Gastrocnemius medialis (tissue), 4 donors: ENCODE data around the gene ZNF687. TPM values are rescaled to one million over a fixed set of nuclear protein-coding genes. Genes with fewer than 3 reads are reported as not detected.
A peak's percentile ranks its signal among the peaks of the same experiment; 100 is the strongest.

Experiments used
- ATAC-seq, 2 donors: fragments of 150-250 bp; one replicate each; pipeline ENCODE4 v1.9.1; 2016
- DNase-seq, 2 donors: peaks; one replicate each; pipeline ENCODE4 v3.0.0-alpha.2; 2019
- H3K27ac ChIP-seq, 4 donors: fragments of 200-600 bp; sonication (generic); 1 replicate in 1 of 4; 2 replicates in 3 of 4; pipeline ENCODE4 v1.5.1; 2016 to 2018; ENCODE audit warnings: mild to moderate bottlenecking in 2 of 4, moderate library complexity in 1 of 4
- H3K27me3 ChIP-seq, 3 donors: fragments of 200-600 bp; sonication (generic) in 2 of 3; 1 replicate in 1 of 3; 2 replicates in 2 of 3; pipeline versions ENCODE4 v1.5.1 to v1.6.0; 2016 to 2019; ENCODE audit warnings: mild to moderate bottlenecking in 1 of 3, moderate library complexity in 1 of 3
- H3K36me3 ChIP-seq, 2 donors: fragments of 200-600 bp; sonication (generic) in 1 of 2; one replicate each; pipeline ENCODE4 v1.5.1; 2017 to 2018
- H3K4me1 ChIP-seq, 2 donors: fragments of 200-600 bp; sonication (generic) in 1 of 2; one replicate each; pipeline ENCODE4 v1.5.1; 2016 to 2017; ENCODE audit warnings: mild to moderate bottlenecking in 2 of 2
- H3K4me3 ChIP-seq, 4 donors: fragments of 200-600 bp; sonication (generic) in 3 of 4; 1 replicate in 1 of 4; 2 replicates in 3 of 4; pipeline ENCODE4 v1.5.1; 2016 to 2019; ENCODE audit warnings: mild to moderate bottlenecking in 2 of 4
- H3K9me3 ChIP-seq, 3 donors: fragments of 200-600 bp; sonication (generic) in 2 of 3; 1 replicate in 1 of 3; 2 replicates in 2 of 3; pipeline ENCODE4 v1.5.1; 2016 to 2019
- POLR2A ChIP-seq, 2 donors: fragments of 450-650 bp; IDR thresholded peaks; one replicate each; pipeline ENCODE4 v1.6.1; 2017; ENCODE audit warnings: antibody characterized with exemption in 2 of 2, mild to moderate bottlenecking in 2 of 2, moderate library complexity in 2 of 2
- in situ Hi-C, 4 donors: fragments of 200-750 bp; cut with MboI; loops; one replicate each; pipeline versions ENCODE4 v1.15.0 to v1.8.0; 2017; ENCODE audit warnings: low sequenced_read_pairs in 4 of 4
- intact Hi-C: fragments of 100-400 bp; cut with DNase I; formaldehyde crosslinking; loops from one replicate; pipeline ENCODE4 v1.15.1; 2023; ENCODE audit warnings: low total_unique reads
- total RNA-seq, 4 donors: library from RNA; depleted of rRNA; stranded (reverse); fragments of >200 nt; gene quantifications; one replicate each; pipeline versions ENCODE4 v1.1.0 to v1.2.3, GENCODE V29; 2016
- TF ChIP-seq, protein P1 (sequence below), 5 experiments: fragments of 450-650 bp in 3 of 5; fragments of 200-600 bp in 2 of 5; sonication (generic) in 2 of 5; IDR thresholded peaks in 4 of 5; conservative IDR thresholded peaks in 1 of 5; 1 replicate in 4 of 5; 2 replicates in 1 of 5; pipeline ENCODE4 v1.5.1; 2016 to 2019; ENCODE audit warnings: antibody characterized with exemption in 5 of 5, mild to moderate bottlenecking in 3 of 5, moderate library complexity in 3 of 5

ZNF687 gene
- total RNA-seq, 4 donors from 2014 or later = 11.9 to 19.6 (median 16.6) TPM

DNA sequence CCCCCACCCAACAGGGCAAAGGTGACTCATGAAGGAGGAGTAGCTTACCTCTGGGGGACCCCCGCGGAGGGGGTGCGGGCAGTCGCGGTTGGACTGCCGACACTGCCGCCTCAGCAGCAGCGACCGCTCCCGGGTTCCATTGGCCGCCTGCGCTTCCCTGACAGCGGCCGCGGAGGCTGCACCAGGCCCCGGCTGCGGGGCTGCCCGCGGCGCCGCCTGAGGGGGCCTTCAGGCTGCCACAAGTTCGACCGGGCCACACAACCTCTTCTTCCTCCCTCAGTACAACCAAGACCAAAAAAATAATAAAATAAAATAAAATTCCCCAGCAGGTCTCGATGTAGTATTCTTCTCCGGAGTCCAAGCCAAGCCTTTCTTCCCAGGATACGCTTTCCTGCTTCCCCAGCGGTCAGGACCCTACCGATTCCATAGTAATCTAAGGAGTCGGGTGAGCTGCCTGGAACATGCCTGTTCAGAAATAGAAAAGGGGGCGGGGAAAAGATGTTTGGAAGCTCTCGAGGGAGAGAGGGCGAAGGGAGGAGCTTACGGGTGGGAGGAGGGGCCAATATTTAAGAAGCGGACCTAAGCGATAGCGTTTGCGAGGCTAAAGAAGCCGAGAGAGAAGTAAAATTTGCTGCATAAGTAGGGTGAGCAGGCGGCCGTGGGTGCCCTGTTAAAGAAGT lies 45.3 kb downstream of the ZNF687 start, which contains the start of gene PI4KB:
Gene PI4KB, minus strand, starts transcription at position 194 of the 680 bp plus-strand sequence. CDS start 10,935 bp downstream, outside the sequence.
- TF ChIP-seq, protein P1, sequence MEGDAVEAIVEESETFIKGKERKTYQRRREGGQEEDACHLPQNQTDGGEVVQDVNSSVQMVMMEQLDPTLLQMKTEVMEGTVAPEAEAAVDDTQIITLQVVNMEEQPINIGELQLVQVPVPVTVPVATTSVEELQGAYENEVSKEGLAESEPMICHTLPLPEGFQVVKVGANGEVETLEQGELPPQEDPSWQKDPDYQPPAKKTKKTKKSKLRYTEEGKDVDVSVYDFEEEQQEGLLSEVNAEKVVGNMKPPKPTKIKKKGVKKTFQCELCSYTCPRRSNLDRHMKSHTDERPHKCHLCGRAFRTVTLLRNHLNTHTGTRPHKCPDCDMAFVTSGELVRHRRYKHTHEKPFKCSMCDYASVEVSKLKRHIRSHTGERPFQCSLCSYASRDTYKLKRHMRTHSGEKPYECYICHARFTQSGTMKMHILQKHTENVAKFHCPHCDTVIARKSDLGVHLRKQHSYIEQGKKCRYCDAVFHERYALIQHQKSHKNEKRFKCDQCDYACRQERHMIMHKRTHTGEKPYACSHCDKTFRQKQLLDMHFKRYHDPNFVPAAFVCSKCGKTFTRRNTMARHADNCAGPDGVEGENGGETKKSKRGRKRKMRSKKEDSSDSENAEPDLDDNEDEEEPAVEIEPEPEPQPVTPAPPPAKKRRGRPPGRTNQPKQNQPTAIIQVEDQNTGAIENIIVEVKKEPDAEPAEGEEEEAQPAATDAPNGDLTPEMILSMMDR (IDR thresholded peaks at IDR 0.05 in 4 of 5, conservative IDR thresholded peaks at IDR 0.05 in 1 of 5) = peak in 2 of 5 experiments; percentile 16 to 17
- TF ChIP-seq POLR2A (IDR thresholded peaks at IDR 0.05) = peak; percentile 70 to 91
- H3K9me3 ChIP-seq = no peaks in the 10 kb centered on the region
- H3K27me3 ChIP-seq = no peaks in the 10 kb centered on the region
- DNase-seq (peak; percentile 92 to 95), ATAC-seq (peak; percentile 98)
- H3K4me3 ChIP-seq = peak within 1 kb of the TSS; percentile 71 to 97 (median 78)
- H3K4me1 ChIP-seq = peaks cover 32 to 40% of the 10 kb centered on the region in 2 donors
- peak within 1 kb of the TSS; percentile 92 to 96 (median 94) for H3K27ac ChIP-seq
- H3K36me3 ChIP-seq = peaks cover 0 to 35% of the 10 kb centered on the region in 2 donors
- intact Hi-C loops (loop anchor here (1.0 to 5.0 kb wide), 5 partner anchors 16 to 130 kb away; partner anchors contain the start of genes PIP5K1A, PSMB4 and PSMD4), in situ Hi-C loops (no loop called here)

DNA sequence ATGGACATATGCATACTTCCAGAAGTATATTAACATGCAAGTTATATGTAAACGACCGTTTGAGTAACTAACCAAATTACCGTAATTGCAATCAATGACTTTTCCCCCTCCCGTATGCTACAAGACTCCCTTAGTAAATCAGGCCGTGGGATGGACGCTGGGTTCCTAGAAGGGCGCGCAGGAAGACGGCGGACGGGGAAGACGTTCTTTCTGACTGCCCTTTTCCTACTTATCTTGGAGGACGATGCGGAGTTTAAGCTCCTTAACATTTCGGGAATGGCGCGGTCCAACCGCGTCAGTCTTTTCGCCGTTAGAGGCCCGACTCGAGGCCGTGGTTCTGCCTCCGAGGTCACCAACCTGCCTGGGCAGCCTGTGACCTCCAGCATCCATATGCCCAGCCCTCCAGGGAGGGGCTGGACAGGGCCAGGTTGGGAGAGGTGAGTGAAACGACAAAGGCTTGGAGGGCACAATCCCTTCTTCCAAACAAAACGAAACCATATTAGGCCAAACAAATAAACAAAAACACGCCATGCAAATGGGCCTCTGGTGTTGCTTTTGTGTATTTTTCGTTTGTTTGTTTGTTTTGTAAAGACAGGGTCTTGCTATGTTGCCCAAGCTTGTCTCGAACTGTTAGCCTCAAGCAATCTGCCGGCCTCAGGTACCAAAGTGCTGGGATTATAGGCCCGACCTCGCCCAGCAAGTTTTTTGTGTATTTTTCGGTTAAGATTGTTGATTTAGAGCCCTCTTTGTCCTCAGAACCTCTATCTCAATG lies 46.0 kb downstream of the ZNF687 start:
- Histone ChIP-seq H3K36me3 (peaks cover 0 to 28% of the 10 kb centered on the region in 2 donors), H3K27me3 (no peaks in the 10 kb centered on the region), H3K27ac (peak overlapping the region; percentile 92 to 96 (median 94)), H3K4me1 (peaks cover 32 to 35% of the 10 kb centered on the region in 2 donors), H3K9me3 (no peaks in the 10 kb centered on the region), H3K4me3 (peak overlapping the region; percentile 71 to 97 (median 78))
- no peak for TF ChIP-seq POLR2A (IDR thresholded peaks at IDR 0.05)
- TF ChIP-seq, protein P1 (IDR thresholded peaks at IDR 0.05 in 4 of 5, conservative IDR thresholded peaks at IDR 0.05 in 1 of 5) = no peak
- ATAC-seq = peak in 1 of 2 donors; percentile 24
- intact Hi-C loops (loop anchor here (1.0 to 5.0 kb wide), 5 partner anchors 17 to 131 kb away; partner anchors contain the start of genes PIP5K1A, PSMB4 and PSMD4), in situ Hi-C loops (no loop called here)
- DNase-seq = no peak

DNA sequence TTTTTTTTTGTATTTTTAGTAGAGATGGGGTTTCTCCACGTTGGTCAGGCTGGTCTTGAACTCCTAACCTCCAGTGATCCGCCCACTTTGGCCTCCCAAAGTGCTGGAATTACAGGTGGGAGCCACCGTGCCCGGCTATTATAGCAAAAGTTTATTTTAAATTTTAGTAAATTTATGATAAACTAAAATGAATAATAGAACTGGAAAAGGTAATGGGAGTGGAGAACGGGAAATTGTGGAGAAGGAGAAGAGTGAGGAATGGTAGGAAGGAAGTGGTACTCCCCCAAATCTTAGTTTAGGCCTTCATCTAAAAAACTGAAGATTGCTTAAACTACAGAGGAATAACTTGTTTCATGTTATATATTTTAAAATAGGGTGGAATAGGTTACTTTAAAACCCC lies 52.7 kb downstream of the ZNF687 start:
- Histone ChIP-seq H3K4me1 (no peaks in the 10 kb centered on the region), H3K9me3 (no peaks in the 10 kb centered on the region), H3K36me3 (no peaks in the 10 kb centered on the region), H3K27me3 (no peaks in the 10 kb centered on the region), H3K27ac (no peak overlapping the region), H3K4me3 (no peak overlapping the region)
- intact Hi-C loops = no loop called here
- TF ChIP-seq, protein P1 (IDR thresholded peaks at IDR 0.05 in 4 of 5, conservative IDR thresholded peaks at IDR 0.05 in 1 of 5) = no peak
- no peak for TF ChIP-seq POLR2A (IDR thresholded peaks at IDR 0.05)
- ATAC-seq (no peak), DNase-seq (no peak)
- in situ Hi-C loops = no loop called here

DNA sequence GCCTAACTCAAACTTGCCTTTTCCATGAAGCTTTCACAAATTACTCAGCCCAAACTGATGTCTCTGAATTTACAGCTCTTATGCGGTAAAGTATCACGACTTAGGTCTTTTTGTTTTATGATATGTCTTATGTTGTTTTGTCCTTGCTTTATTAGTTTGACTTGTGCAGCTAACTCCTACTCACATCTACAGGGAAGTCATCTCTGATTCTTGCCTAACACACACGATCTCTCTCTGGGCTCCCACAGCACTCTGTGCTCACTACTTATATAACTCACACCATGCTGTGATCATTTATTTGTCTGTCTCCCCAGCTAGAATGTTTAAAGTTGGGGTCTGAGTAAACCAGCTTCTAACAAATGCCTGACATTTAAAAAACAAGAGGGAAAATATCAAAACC lies 54.5 kb downstream of the ZNF687 start:
- intact Hi-C loops (no loop called here), in situ Hi-C loops (no loop called here)
- TF ChIP-seq POLR2A (IDR thresholded peaks at IDR 0.05) = no peak
- TF ChIP-seq, protein P1 (IDR thresholded peaks at IDR 0.05 in 4 of 5, conservative IDR thresholded peaks at IDR 0.05 in 1 of 5) = no peak
- Histone ChIP-seq H3K9me3 (no peaks in the 10 kb centered on the region), H3K4me1 (no peaks in the 10 kb centered on the region), H3K27ac (no peak overlapping the region), H3K36me3 (no peaks in the 10 kb centered on the region), H3K27me3 (no peaks in the 10 kb centered on the region), H3K4me3 (no peak overlapping the region)
- no peak for ATAC-seq
- DNase-seq = no peak
